Medulla oblongata (tissue), 1 donor: ENCODE data around the gene UGT3A1.

Source experiments
- DNase-seq: peaks from one replicate; pipeline ENCODE4 v3.0.0-alpha.2; 2015; ENCODE audit errors: extremely low spot score

Gene UGT3A1

DNA sequence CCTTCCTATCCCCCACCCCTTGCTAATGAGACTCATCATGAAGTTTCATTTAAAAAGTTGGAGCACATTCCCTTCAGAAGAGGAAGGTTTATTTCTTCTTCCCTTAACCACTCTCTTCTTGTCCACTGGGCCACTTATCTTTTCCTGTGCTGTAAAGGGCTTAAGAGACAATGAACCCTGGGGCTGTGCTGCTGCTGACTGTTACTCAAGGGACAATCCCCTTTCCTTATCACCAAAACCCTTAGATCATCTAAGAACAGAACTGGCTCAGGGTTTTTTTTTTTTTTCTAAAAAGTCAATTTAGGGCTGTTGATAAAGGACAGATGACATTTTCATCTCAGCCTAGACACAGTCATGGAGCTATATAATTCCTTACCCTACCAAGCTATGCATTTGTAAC is 82.4 kb downstream of the UGT3A1 start:
- DNase-seq = no peak

DNA sequence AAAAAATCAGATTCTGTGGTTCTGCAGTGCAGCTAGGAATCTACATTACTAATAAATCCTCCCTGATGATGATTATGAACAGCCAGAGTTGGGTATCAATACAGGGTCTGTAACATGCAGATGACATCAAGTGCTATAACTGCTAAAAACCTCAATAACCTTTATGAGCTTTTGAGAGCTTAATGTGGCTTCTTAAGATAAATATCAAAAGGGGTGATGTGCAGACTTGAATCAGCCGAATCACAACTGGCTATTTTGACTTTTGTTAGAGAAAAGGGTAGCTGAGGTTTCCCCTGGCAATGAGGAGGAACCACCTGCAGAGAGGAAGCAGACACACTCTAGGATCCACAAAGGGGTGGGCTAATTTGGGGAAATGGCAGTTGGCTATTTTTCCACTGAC is 83.0 kb downstream of the UGT3A1 start:
- no peak for DNase-seq

DNA sequence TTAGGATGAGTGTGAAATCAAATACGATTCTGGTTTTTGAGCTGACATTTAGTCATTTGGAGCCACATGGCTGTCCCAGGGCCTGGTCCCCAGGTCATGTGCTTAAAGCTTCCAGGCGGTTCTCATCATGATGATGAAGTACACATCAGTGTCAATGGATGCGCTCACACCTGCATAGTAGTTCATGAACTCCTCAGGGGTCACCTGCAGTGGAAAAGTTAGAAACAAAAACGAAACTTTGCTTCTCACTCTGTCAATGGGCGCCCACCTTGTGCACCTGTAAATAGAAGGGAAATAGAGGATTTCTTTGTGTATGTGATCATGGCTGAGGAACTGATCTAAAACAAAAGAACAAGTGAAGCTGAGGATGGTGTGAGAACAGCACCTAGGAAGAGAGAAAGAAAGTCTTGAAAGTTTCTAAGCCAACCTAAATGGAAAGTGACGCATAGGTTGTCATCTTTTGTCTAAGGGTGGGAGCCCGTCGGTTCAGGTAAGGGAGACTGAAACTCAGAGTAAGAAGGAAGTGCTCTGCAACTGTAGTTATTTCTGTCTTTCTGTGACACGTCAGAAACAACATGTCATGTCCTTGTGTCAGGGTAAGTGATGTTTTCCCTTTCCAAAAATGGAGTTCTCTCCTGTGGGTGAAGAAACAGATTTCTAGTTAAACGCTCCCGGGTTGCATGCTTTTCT is 86.6 kb downstream of the UGT3A1 start:
- DNase-seq = no peak

DNA sequence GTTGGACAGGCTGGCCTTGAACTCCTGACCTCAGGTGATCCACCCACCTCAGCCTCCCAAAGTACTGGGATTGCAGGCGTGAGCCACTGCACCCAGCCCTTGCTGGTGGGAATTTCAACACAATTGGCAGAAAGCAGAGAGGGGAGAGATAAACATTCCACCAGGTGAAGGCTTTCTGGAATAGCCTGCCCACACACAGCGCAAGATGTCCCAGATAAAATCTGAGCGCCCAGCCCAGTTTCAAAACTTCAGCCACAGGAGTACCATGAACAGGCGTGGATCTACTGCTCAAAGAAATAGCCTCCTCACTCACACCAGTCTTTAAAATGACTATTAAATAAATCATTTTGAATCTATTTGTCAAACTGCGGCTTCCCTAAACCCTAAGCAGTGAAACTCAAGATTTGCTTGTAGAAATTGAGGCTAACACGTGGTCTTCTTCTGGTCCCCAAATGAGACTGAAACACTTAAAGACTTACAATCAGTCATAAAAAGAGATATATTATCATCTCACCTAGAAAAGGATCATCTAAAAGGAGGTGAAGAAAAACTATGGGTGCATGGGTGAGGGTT is 87.5 kb downstream of the UGT3A1 start:
- no peak for DNase-seq

DNA sequence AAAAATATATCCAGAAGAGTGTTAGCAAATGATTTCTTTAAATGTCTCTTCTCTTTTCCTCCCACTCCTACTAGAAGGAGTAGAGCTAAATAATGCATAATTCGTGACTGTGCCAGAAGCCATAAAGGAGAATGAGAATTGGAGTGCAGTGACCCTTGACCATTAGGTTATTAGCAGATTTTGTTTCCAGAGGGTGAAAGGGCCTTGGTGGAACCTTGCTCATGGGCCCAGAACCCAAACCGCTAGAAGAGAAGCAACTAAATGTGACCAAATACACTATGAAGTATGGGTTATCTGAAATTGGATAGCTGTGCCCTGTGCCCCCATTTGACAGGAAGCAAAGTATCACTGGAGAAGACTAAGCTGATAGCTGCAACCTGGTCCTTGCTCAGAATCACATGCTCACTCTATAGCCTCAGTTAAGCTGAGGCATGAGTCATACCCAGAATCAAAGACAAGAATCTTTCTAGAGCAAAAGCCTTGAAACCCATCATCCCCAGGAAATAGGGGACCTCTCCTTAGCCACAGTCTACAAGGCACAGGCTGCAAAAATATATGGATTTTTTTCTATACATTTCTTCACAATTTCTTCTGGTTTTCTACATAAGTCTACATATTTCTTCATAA is 89.0 kb downstream of the UGT3A1 start:
- DNase-seq = no peak
